ENCODE measurements around the gene CCNK.

The CCNK gene

GRCh38 chr14:99518441-99519346, 37.5 kb downstream of the CCNK start:
- Histone ChIP-seq H3K4me2 (ENCODE audit: low read length) (no peak overlapping the region), H3K36me3 (ENCODE audit: insufficient read depth, low read length) (no peaks in the 10 kb centered on the region)

GRCh38 chr14:99519347-99519881, 38.2 kb downstream of the CCNK start:
- H3K4me1 ChIP-seq (ENCODE audit: insufficient read depth, low read length, severe bottlenecking): no peaks in the 10 kb centered on the region
- no peaks in the 10 kb centered on the region for H3K79me2 ChIP-seq (ENCODE audit: insufficient read depth, low read length)
- no peak overlapping the region for H2AFZ ChIP-seq (ENCODE audit: low read length)
- no peaks in the 10 kb centered on the region for H3F3A ChIP-seq (ENCODE audit: insufficient read depth, low read length)
- no peaks in the 10 kb centered on the region for H4K20me1 ChIP-seq (ENCODE audit: insufficient read depth, low read length)
- H3K9me3 ChIP-seq (ENCODE audit: low read length): no peaks in the 10 kb centered on the region
- H3K27ac ChIP-seq (ENCODE audit: low read depth, low read length, poor library complexity, severe bottlenecking): no peak overlapping the region
- H3K27me3 ChIP-seq (ENCODE audit: insufficient read depth, low read length): no peaks in the 10 kb centered on the region
- no peak for TF ChIP-seq EZH2 (IDR thresholded peaks at IDR 0.05; ENCODE audit: borderline replicate concordance, low read length)
- TF ChIP-seq, protein P1, sequence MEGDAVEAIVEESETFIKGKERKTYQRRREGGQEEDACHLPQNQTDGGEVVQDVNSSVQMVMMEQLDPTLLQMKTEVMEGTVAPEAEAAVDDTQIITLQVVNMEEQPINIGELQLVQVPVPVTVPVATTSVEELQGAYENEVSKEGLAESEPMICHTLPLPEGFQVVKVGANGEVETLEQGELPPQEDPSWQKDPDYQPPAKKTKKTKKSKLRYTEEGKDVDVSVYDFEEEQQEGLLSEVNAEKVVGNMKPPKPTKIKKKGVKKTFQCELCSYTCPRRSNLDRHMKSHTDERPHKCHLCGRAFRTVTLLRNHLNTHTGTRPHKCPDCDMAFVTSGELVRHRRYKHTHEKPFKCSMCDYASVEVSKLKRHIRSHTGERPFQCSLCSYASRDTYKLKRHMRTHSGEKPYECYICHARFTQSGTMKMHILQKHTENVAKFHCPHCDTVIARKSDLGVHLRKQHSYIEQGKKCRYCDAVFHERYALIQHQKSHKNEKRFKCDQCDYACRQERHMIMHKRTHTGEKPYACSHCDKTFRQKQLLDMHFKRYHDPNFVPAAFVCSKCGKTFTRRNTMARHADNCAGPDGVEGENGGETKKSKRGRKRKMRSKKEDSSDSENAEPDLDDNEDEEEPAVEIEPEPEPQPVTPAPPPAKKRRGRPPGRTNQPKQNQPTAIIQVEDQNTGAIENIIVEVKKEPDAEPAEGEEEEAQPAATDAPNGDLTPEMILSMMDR (IDR thresholded peaks at IDR 0.05; ENCODE audit: low read length): no peak
- no peaks in the 10 kb centered on the region for H3K36me3 ChIP-seq (ENCODE audit: insufficient read depth, low read length)
- no peaks in the 10 kb centered on the region for H3K9me2 ChIP-seq (ENCODE audit: low read depth, low read length)
- no peak overlapping the region for H3K9ac ChIP-seq (ENCODE audit: low read length)
- no peak overlapping the region for H3K4me2 ChIP-seq (ENCODE audit: low read length)
- no peak overlapping the region for H3K4me3 ChIP-seq (ENCODE audit: low read depth, low read length, poor library complexity, severe bottlenecking)

More at GRCh38 chr14:99518441-99519346, 37.5 kb downstream of the CCNK start:
- Histone ChIP-seq H3K27me3 (ENCODE audit: insufficient read depth, low read length) (no peaks in the 10 kb centered on the region), H3K79me2 (ENCODE audit: insufficient read depth, low read length) (no peaks in the 10 kb centered on the region), H3F3A (ENCODE audit: insufficient read depth, low read length) (no peaks in the 10 kb centered on the region), H3K4me1 (ENCODE audit: insufficient read depth, low read length, severe bottlenecking) (no peaks in the 10 kb centered on the region), H3K9me2 (ENCODE audit: low read depth, low read length) (no peaks in the 10 kb centered on the region), H4K20me1 (ENCODE audit: insufficient read depth, low read length) (no peaks in the 10 kb centered on the region), H2AFZ (ENCODE audit: low read length) (no peak overlapping the region), H3K27ac (ENCODE audit: low read depth, low read length, poor library complexity, severe bottlenecking) (no peak overlapping the region), H3K9me3 (ENCODE audit: low read length) (no peaks in the 10 kb centered on the region), H3K9ac (ENCODE audit: low read length) (no peak overlapping the region), H3K4me3 (ENCODE audit: low read depth, low read length, poor library complexity, severe bottlenecking) (no peak overlapping the region)
- TF ChIP-seq EZH2 (IDR thresholded peaks at IDR 0.05; ENCODE audit: borderline replicate concordance, low read length): no peak
- TF ChIP-seq, protein P1 (IDR thresholded peaks at IDR 0.05; ENCODE audit: low read length): peak; percentile 74

DNA sequence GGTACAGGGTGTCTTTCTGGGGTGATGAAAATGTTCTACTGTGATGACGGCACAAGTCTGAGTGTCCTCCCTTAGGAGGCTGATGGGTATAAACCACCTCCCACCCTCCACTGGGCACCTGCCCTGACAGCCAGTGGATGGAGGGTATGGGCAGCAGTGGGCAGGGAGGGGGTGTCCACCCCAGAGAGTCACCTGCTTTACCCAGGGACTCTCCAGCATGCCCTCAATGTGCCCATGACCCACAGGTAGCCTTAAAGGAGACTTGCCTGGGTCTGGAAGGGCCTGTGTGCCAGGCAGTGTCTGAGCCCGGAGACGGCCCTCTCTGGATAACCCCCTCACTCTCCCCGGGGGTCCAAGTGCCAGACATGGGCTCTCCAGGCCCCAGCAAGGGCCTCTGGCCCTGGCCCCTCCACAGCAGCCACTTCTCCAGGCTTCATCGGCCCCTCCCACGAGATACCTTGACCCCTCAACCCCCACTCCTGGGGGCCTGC, 38.8 kb downstream of the CCNK start:
- Histone ChIP-seq H3K4me1 (ENCODE audit: insufficient read depth, low read length, severe bottlenecking) (no peaks in the 10 kb centered on the region), H3K27me3 (ENCODE audit: insufficient read depth, low read length) (0 out of 2 replicates have a peak, but pooled peaks cover 3% of the 10 kb centered on the region), H3K4me3 (ENCODE audit: low read depth, low read length, poor library complexity, severe bottlenecking) (no peak overlapping the region), H3K9ac (ENCODE audit: low read length) (no peak overlapping the region), H3K9me2 (ENCODE audit: low read depth, low read length) (no peaks in the 10 kb centered on the region), H3K9me3 (ENCODE audit: low read length) (no peaks in the 10 kb centered on the region), H3K27ac (ENCODE audit: low read depth, low read length, poor library complexity, severe bottlenecking) (no peak overlapping the region), H3F3A (ENCODE audit: insufficient read depth, low read length) (no peaks in the 10 kb centered on the region), H3K79me2 (ENCODE audit: insufficient read depth, low read length) (no peaks in the 10 kb centered on the region), H4K20me1 (ENCODE audit: insufficient read depth, low read length) (no peaks in the 10 kb centered on the region), H3K36me3 (ENCODE audit: insufficient read depth, low read length) (no peaks in the 10 kb centered on the region), H3K4me2 (ENCODE audit: low read length) (no peak overlapping the region), H2AFZ (ENCODE audit: low read length) (no peak overlapping the region)
- no peak for TF ChIP-seq EZH2 (IDR thresholded peaks at IDR 0.05; ENCODE audit: borderline replicate concordance, low read length)
- TF ChIP-seq, protein P1 (IDR thresholded peaks at IDR 0.05; ENCODE audit: low read length): no peak
